Ishikawa (cell line): ENCODE results near the gene MVD.

ENCODE experiments used
- CEBPB ChIP-seq: IDR thresholded peaks from 2 replicates; pipeline ENCODE4 v1.6.1; 2012
- EGR1 ChIP-seq: IDR thresholded peaks from 2 replicates; pipeline ENCODE4 v1.6.1; 2012
- EP300 ChIP-seq: IDR thresholded peaks from 2 replicates; pipeline ENCODE4 v1.6.1; 2012; ENCODE audit warnings: borderline replicate concordance
- FOXM1 ChIP-seq: IDR thresholded peaks from 2 replicates; pipeline ENCODE4 v1.6.1; 2012; ENCODE audit warnings: low read depth, borderline replicate concordance
- RAD21 ChIP-seq: IDR thresholded peaks from 2 replicates; pipeline ENCODE4 v1.6.1; 2012; ENCODE audit warnings: low read depth
- REST ChIP-seq: IDR thresholded peaks from 2 replicates; pipeline ENCODE4 v1.6.1; 2012; ENCODE audit warnings: low read depth, mild to moderate bottlenecking
- TAF1 ChIP-seq: IDR thresholded peaks from 2 replicates; pipeline ENCODE4 v1.6.1; 2012; ENCODE audit warnings: low read depth, mild to moderate bottlenecking
- TCF12 ChIP-seq: IDR thresholded peaks from 2 replicates; pipeline ENCODE4 v1.6.1; 2012; ENCODE audit warnings: low read depth
- TEAD4 ChIP-seq: IDR thresholded peaks from 2 replicates; pipeline ENCODE4 v1.6.1; 2012
- YY1 ChIP-seq: IDR thresholded peaks from 2 replicates; pipeline ENCODE4 v1.6.1; 2012; ENCODE audit warnings: low read depth
- TF ChIP-seq, protein P1 (sequence below): IDR thresholded peaks from 2 replicates; pipeline ENCODE4 v1.6.1; 2012
- TF ChIP-seq, protein P2 (sequence below): IDR thresholded peaks from 2 replicates; pipeline ENCODE4 v1.6.1; 2012

GRCh38 chr16:88655733-88656281, 7.1 kb downstream of the MVD start:
- TF ChIP-seq FOXM1 (no peak), EGR1 (peak; percentile 32; the same call in 1 of the 2 replicates), CEBPB (no peak), TCF12 (peak; percentile 63), REST (no peak), RAD21 (no peak), TAF1 (no peak), EP300 (no peak), YY1 (no peak), TEAD4 (no peak)
- TF ChIP-seq, protein P1, sequence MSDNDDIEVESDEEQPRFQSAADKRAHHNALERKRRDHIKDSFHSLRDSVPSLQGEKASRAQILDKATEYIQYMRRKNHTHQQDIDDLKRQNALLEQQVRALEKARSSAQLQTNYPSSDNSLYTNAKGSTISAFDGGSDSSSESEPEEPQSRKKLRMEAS = 0 out of 2 replicates have a peak, but pooled peaks have one; percentile 17
- TF ChIP-seq, protein P2, sequence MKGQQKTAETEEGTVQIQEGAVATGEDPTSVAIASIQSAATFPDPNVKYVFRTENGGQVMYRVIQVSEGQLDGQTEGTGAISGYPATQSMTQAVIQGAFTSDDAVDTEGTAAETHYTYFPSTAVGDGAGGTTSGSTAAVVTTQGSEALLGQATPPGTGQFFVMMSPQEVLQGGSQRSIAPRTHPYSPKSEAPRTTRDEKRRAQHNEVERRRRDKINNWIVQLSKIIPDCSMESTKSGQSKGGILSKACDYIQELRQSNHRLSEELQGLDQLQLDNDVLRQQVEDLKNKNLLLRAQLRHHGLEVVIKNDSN = no peak
